GM19324 (cell line): Measurements from ENCODE around the gene TCF15.
"Not testable (repeated sequence)": the region's sequence is repeated elsewhere in the genome, so short reads cannot be mapped to it uniquely, and the experiment has no call there.

ENCODE experiments used
- ATAC-seq: cut with Tn5 transposase; IDR thresholded peaks from one replicate; pipeline ENCODE4 v1.9.1; 2021; ENCODE audit warnings: mild to moderate bottlenecking, moderate library complexity; ENCODE audit not compliant: unreplicated experiment, low FRiP score

Gene TCF15

DNA sequence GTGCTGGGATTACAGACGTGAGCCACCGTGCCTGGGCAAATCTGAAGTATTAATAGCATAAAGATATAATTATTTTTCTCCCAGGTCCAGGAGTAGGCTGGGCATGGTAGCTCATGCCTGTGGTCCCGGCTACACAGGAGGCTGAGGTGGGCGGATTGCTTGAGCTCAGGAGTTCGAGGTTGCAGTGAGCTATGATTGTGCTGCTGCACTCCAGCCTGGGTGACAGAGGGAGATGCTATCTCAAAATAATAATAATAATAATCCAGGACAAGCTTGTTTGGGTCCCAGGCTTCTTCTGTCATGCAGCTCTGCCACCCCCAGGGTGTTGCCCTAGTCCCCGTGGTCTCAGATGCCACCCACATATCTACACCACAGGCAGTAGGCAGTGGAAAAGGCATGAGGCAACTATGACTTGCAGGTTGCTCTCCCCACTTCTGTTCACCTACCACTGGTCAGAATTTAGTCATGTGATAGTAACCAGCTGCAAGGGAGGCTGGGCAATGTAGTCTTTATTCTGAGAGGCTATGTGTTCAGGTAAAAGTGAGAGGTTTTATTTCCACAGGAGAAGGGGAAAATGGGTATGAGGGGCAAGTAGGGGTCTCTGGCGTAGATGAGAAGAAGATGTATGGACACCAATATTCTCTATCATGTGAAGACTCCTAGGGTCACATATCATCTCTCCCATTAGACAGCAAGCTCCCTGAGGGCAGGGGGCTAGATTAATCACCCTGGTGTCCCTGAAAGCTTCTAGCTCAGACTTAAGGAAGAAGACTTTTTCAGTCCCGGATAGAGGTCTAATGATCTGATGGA is 25.7 kb downstream of the TCF15 start:
- ATAC-seq, result no peak

GRCh38 chr20:582204-582603 is 27.9 kb downstream of the TCF15 start:
- ATAC-seq, result no peak

GRCh38 chr20:578940-579690 is 31.0 kb downstream of the TCF15 start:
- ATAC-seq, result not testable (repeated sequence)

DNA sequence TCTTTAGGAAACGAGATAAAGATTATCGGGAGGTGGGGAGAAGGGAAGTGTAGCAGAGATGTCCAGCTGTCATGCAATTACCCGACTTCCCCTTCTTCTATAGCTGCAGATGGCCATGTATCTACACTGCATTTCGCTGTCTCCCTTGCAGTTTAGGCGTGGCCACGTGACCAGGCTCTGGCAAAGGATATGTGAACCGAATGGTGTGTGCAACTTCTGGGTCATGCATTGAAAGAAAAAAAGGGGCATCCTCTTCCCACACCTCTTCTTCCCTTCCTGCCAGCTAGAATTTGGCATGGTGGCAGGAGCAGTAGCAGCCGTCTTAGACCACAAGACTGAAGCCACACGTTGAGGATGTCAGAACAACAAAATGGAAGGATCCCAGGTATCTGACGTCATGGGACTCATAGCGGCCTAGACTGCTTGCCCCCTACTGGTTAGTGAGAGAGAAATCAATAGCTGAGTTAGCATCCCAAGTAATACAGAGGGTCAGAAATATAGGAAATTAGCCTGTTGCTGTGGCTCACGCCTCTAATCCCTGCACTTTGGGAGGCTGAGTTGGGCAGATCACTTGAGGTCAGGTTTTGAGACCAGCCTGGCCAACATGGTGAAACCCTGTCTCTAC is 32.8 kb downstream of the TCF15 start:
- no peak for ATAC-seq

- ATAC-seq, result no peak
These were observed 34.0 kb downstream of the TCF15 start for GRCh38 chr20:576156-576555.

DNA sequence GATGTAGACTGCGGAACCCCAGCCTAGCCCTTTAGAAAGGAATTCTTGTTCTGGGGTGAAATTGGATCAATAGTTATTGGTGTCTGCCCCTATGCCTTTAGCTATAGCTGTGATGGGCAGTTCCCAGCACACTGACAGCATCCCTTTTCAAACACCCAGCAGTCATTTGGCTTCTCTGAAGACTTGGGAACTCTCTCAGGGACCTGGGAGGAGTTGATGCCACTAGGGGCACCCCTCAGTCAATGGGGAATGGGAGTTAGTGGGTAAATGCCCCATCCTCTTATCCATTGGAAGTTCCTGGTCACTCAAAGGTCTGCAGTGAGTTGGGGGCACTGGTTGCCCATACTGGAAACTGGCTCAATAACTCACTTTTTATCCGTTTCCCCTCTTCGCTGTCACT is 34.9 kb downstream of the TCF15 start:
- no peak for ATAC-seq

- no peak for ATAC-seq
These were observed 35.7 kb downstream of the TCF15 start for GRCh38 chr20:574297-574942.

DNA sequence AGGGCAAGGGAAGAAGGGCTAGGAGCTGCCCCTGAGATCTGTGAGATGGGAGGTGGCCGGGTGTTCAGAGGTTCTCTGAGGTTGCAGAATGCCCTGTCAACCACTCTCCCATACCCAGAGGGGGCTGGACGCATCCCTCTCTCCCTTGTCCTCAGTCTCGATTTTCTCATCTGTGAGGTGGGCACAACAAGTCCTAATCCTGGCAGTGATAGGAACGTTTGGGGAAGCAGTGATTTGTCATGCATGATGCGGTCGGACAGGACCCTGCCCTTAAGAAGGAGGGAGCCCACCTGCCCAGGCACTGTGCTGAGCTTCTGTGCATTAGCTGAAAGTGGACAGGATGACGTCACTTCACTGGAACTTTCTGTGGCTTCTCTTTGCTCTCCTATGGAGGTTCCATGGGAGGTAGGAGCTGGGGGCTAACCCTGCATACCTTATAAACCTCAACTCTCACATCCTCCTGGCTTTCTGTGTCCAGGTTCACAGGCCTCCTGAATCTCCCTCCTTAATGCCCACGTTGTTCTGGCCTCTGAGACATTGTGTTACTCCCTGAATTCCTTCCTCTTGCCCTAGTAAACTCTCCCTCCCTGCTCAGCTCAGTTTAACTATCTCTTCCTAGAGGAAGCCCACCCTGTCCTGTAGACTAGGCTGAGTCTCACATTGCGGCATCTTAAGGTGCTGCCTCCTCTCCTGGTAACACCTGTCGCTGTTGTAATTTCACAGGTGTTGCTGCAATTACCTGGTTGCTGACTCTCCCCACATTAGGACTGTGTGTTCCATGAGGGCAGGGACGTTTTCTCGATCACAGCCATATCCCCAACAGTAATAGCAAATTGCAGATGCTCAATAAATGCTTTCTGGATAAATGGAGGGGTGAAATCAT is 36.5 kb downstream of the TCF15 start:
- ATAC-seq, result no peak

GRCh38 chr20:572727-573126 is 37.4 kb downstream of the TCF15 start:
- no peak for ATAC-seq

DNA sequence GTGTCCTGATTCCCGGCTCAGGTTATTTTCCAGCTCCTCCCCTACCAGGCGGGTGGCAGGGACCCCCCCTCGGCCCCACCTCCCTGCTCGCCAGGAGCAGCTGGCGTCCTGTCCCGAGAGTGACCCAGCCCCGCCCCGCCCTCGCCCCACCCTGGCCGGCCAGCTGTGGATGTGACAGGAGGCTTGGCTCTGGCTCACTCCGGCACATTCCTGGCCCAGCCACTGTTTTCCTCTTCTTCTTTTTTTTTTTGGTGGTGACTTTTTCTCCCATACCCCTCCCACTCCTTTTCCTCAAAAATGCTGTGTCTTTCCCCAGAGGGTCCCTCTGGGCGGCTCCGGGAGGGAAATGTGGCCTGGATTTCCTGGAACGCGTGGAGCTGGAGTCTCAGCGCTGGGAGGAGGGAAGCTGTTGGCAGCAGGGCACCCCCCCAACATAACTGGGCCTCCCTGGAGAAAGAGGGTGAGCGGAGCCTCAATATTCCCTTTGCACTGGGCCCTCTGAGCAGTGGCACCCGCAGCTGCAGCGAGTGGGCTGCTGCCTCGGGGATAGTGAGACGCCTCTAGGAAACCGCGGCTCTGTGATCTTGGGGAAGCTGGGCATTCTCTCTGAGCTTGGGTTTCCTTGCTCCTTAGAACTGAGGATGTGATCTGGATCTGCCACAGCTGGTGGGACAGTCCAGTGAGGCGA is 38.2 kb downstream of the TCF15 start:
- no peak for ATAC-seq

- no peak for ATAC-seq
These were observed 41.3 kb downstream of the TCF15 start for GRCh38 chr20:568673-569415.

GRCh38 chr20:568097-568652 is 41.9 kb downstream of the TCF15 start:
- no peak for ATAC-seq

GRCh38 chr20:564192-564591 is 45.9 kb downstream of the TCF15 start:
- ATAC-seq, result no peak

DNA sequence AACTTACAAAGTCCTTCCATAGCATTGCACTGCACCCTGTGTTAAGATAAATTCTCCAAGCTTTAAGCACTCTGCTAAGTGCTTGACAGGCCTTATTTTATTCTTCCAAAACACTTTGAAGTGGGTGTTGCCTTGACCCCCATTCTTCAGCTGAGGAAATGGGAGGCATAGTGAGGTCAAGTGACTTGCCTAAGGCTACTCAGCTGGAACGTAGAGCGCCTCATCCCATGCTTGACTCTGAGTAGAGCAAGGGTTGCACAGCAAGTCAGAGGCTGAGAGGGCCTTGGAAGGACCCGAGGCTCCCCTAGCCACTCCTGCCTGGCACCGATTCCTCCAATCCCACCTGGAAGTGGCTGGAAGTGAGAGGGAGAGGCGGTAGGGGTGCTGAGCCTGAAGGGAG is 46.9 kb downstream of the TCF15 start:
- no peak for ATAC-seq

DNA sequence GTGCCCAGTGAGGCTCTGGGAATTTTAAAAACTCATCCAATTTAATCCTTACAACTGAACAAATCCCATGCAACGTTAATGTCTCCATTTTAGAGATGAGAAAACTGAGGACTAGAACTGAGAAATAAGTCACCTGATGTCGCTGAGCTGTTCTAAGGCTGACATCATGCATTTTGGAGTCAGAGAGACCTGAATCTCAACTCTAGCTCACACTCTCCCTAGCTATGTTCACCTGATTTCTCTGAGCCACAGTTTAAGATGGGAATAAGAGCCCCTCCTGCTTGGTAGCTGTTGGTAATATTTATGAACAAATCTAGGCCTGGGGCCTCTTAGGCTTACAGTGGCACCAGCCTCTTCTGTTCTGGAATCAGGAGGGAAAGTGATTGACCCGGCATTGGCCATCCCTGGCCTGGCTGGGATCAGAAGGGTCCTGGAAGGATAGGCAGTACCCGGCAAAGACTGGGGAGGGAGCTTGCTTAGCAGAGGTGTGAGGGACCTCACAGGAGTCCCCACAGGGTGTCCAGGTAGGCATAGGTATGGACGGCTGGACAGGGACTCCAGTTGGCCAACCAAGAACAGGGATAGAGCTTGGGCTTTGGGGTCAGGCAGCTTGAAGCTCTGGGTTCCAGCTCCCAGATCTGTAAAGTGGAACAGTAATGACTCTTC is 47.7 kb downstream of the TCF15 start:
- ATAC-seq, result no peak

- no peak for ATAC-seq
These were observed 48.5 kb downstream of the TCF15 start for GRCh38 chr20:561437-562231.

GRCh38 chr20:560680-561079 is 49.4 kb downstream of the TCF15 start:
- no peak for ATAC-seq
